GM18870 (cell line): ENCODE data around the gene KCTD2.
"Not testable (repeated sequence)": the region's sequence is repeated elsewhere in the genome, so short reads cannot be mapped to it uniquely, and the experiment has no call there.

Source experiments
- ATAC-seq: cut with Tn5 transposase; IDR thresholded peaks from one replicate; pipeline ENCODE4 v1.9.1; 2021; ENCODE audit warnings: moderate library complexity; ENCODE audit not compliant: unreplicated experiment

Gene KCTD2

DNA sequence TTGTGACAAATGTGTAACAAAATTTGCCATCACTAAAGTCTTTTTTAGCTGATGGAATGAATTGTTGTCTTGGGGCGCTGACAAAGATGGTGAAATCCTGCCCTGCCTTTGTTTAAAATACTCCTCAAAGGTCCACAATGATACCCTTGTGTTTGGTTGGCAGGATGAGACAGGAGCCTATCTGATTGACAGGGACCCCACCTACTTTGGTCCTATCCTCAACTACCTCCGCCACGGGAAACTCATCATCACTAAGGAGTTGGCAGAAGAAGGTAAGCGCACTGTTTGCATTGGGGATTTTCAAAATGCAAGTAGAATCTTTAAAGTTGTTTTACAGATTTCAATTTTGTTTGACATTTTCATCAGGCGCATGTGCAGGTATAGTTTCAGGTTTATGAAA lies 2.0 kb downstream of the KCTD2 start:
- no peak for ATAC-seq

DNA sequence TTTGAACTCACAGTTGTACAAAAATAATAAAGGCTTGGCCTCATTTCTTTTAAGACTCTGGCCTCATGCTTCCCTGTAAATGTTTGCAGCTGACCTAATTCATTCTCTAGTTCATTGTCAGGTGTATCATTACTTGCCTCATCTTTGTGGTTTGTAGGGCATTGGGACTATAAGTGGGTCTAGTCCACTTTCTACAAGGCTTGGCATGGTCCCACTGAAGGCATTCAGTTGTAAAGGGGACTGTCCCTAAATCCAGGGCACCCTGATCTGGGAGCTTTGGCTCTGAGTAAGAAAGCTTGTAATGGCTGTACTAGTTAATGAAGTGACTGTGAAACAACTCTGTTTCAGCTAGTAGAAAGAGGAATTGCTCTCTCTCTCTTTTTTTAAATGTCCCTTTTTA lies 2.7 kb downstream of the KCTD2 start:
- ATAC-seq: no peak

DNA sequence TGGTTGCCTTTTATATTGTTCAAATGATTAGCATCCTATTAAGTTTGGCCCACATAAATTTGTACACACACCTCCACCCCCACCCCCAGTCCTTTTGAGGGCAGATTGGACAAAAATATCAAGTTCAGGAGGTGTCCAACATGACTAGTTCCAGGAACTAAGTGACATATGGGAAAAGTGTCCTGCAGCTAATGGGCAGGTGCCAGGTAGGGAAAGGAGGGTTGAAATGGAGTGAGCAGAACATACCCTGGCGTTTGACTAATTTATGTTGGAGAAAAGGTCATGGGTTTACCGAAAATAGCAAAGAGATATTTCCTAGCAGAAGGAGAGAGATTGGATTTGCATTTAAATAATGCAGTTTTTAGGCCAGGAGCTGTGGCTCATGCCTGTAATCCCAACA lies 4.9 kb downstream of the KCTD2 start:
- ATAC-seq: no peak

DNA sequence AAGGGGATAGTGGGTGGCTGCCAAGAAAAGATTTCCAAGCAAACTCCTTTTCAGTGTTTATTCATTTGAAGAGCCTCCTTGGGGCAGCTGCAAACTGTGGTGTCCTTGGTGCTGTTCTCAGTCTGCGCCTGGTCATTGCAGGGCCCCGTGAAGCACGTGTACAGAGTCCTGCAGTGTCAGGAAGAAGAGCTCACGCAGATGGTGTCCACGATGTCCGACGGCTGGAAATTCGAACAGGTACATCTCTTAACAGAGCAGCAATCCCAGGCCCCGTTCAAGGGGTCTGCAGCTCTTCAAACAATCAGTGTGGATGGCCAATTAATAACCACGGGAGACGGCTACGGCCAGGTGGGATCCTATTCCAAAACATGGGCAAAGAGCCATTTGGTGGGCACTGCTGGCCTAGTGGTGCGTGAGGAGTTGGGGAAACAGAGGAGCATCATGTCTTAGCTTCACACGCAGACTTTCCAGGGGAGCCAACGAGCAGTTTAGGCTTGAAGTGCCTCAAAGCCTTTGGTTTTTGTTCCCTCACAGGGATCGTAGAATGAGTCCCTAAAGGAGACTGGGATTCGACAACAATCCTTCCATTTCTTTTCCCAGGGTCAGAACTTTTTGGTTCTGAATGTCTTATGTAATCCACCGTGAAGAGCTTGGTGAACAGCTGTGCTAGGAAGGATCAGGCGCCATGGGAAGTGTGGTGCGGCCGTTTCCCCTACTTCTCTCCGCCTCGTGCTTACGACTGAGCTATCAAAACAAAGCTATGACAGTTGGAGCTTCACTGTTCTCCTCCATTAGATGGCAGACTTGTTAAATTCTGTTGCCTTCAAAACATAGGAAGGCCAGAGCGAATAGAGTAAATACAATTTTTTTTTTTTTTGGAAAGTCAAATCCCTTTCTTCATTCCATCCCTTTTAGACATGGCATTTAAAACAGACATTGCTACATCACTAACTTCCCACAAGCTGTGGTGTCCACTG lies 12.6 kb downstream of the KCTD2 start:
- ATAC-seq: no peak

DNA sequence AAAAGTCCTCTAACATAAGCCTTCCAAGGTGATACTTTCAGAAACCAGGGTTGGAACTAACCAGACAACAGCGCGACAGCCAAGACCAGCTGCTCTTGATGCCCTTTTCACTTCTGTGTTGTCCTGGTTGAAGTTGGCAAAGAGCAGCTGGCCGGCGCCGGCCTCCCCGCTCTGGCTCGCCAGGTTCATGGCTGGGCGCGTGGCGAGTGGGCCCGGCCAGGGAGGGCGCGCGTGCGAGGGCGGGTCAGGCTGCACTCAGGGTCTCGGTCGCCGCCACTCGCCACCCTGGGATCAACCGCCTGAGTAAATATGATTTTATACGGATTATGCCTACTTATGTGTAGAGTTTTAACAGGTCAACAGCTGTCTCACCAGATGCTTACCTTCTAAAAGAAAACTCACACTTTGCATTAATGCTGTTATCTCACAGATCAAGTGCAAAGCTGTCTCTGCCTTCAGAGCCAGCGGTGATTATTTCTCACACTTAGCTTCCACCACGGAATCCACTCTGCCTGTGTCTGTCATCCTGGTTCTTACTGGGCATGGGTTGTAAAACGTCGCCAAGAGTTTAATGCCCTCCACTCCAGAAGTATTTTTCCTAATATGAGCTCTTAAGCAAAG lies 13.5 kb downstream of the KCTD2 start:
- no peak for ATAC-seq

DNA sequence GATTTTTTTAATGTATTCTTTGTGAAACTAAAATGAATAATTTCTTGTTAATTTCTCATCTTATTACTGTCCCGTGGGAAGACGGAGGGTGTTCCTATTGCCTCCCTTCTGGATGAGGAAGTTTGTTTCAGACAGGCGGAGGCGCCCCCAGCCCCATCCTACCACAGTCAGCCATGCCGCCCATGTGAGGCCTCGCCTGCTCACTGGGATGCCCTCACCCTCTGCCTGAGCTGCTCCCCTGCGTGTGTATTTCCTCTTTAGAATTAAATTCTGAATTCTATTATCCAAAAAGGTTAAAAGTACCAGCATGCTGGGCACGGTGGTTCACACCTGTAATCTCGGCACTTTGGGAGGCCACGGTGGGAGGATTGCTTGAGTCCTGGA lies 14.0 kb downstream of the KCTD2 start:
- no peak for ATAC-seq

DNA sequence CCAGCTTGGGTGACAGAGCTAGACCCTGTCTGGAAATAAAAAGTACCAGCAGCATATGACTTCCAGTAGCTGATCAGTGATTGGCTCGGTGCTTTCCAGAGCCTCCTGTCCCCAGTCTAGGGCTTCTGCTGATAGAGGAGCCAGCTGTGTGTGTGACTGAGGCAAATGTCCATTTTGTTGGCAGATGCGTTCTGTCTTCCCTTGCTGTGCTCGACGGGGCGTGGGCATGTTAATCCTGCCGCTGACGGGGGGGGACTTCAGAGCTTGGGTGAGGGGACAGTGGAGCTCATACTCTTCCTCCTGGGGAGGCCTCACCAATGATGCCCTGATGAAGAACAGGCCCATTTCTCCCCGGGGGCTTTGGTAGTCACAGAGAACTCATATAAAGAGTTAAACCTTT lies 14.6 kb downstream of the KCTD2 start:
- no peak for ATAC-seq

DNA sequence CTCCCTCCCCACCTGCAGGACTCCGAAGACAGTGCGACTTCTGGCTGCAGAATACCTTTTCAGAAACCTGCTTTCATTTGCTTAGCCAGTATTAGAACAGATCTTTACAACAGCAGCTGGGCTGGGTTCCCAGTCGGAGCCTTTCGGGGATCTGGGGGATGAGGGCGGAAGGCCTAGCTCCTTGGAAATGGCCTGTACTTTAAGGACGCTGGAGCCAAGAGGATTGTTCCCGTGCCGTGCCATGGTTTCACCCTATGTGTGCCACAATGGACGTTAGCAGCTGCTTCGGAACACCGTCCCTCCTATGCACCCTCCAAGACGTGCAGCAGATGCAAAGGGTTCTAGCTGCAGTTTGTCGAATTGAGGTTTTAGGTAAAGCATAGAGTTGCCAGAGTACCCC lies 16.2 kb downstream of the KCTD2 start:
- no peak for ATAC-seq

DNA sequence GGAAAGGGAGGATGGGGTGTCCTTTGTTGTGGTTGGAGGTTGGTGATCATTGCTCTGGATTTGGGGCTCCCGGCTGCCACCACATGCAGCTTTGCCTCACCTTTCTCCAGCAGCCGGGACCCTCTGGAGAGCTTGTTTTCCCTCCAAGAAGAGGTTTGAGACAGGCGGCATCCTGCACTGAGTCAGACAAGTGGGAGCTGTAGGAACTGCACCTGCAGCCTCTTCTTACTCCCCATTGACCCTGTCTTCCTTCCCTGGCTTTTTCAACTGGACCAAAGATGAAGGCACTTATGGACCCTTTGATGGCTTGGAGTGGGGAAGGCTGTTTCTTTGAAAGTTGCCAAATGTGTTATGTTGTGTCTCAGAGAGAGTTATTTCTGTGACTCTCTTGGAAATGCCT lies 16.6 kb downstream of the KCTD2 start:
- no peak for ATAC-seq

DNA sequence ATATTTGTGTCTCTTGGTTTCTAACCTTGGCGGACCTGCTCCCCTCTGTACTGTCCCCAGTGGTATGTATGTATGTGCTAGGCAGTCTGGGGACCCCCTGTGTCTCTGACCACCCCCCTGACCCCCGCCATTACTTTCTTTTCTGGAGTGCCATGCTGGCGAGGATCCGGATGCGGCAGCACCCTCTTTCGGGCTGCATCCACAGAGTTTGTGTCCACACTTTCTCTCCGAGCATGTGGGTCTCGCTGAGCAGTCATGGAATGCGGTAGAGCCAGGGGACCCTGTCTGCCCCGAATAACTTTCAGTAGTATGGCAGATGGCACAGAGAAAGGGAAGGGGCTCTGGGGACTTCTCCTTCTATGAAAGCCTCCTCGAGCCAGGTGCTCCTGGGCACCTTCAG lies 17.0 kb downstream of the KCTD2 start:
- ATAC-seq: no peak

DNA sequence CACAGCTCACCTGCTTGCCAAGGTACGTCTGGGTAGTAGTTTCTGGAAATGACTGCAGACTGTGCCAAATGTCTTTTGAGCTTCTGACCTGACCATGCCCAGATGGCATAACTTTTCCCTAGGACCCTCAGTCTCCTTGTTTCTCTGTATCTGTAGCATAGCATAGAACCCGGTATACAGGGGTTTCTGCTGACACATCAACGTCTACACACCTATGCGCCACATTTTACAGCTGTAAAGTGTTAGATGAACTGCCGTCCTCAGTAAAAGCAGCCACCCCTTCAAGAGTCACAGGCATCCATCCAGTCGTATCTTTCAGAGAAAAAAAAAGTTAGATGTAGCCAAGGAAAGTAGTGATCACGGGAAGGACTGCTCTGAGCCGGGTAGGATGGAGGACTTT lies 17.4 kb downstream of the KCTD2 start:
- no peak for ATAC-seq

DNA sequence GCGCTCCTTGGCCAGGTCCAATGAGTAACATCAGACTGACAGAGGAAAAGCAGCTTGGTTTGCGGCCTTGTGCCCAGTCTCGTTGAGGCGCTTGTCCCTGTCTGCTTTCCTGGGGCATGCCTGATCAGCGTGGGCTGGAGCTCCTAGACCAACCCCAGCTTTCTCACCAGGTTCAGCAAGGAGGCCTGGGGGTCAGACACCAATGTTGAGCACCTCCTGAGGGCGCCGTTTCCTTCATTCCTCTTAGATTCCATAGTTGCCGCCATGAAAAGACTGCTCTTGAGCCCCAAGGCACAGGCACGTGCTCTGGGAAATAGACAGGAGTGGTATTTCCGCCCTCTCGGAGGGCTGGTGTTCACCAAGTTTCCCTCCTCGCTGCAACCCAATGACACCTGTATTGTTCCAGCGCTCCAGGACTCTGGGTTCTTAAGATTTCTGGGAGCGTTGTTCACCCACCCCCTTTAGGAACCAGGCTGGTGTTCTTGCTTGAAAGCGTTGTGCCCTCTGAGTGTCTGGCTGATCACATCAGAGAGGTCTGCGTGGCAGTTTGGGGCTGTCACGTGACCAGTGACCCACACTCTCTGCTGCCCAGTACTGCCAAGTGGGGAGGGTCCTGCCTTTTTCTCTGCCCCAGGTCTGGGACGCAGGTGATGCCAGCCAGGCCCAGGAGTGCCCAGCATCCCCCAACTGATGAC lies 18.0 kb downstream of the KCTD2 start:
- no peak for ATAC-seq

DNA sequence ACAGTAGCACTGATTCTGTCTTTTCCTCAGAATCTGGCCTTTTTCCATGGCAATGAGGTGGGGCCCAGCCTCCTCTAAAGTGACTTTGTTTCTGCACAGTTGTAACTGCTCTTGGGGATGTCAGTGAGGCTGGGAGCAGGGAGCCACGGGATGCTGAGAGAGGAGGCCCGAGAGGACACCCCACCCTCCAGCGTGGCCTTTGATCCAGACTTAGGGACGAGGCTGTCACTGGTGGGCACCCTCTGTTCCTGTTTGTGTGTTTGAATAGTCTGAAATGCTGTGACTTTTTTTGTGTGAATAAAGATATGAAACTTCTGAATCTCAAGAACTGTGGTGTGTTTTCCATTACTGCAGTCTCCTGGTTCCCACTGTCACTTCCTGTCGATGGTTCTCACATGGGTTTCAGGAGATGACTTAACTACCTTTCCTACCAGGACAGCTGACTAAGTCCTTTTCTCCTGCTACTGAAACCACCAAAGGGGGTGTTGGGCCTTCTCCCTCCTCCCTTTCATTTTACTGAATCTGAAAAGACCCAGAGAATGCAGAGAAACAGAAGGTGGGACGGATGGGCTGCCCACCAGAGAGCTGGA lies 18.6 kb downstream of the KCTD2 start:
- ATAC-seq: no peak

DNA sequence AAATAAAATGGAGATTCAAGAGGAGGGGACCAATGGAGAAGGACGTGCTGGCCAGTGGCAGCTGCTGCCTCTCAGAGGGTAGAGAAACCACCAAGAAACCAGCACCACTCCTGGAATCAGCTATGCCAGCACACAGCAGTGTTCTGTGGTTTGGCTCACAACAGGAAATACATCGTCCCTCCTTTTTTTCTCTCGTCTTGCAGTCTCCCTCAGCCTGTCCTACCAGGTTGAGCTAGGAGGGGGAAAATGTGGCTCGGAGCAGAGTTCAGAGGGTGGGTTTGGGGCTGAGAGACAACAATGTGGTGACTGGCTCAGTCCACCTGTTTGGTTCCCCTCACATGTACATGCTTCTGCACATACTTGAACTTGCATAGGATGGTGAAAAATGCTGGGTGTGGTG lies 20.8 kb downstream of the KCTD2 start:
- no peak for ATAC-seq

DNA sequence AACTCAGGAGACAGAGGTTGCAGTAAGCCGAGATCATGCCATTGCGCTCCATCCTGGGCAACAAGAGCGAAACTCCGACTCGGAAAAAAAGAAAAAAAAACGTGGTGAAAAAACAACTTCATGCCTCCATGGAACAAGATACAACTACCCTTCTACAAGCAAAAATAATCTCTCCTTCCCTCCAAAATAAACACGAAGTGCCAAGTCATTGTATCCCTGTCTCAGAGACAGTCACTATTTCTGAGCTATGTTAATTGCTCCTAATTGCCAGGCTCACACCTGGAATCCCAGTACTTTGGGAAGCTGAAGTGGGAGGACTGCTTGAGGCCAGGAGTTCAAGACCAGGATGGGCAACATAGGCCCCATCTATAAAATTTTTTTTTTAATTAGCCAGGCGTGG lies 21.7 kb downstream of the KCTD2 start:
- no peak for ATAC-seq

DNA sequence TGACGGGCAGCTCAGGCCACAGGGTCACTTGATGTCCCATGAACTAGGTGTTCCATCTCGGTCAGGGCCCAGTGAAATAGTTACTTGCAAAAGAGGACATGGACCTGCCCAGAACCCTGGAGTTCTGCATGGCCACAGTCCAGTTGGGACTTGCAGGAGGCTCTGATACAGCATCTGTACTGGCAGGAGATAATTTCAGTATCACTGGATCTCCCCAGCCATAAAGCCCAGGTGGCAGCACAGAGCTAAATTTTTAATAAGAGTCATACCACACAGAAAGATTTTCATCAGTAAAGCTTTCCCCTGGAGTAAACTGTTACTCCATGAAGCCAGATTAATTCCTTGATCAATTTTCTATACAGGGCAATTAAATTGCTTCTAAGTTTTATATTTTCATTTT lies 22.8 kb downstream of the KCTD2 start:
- no peak for ATAC-seq

DNA sequence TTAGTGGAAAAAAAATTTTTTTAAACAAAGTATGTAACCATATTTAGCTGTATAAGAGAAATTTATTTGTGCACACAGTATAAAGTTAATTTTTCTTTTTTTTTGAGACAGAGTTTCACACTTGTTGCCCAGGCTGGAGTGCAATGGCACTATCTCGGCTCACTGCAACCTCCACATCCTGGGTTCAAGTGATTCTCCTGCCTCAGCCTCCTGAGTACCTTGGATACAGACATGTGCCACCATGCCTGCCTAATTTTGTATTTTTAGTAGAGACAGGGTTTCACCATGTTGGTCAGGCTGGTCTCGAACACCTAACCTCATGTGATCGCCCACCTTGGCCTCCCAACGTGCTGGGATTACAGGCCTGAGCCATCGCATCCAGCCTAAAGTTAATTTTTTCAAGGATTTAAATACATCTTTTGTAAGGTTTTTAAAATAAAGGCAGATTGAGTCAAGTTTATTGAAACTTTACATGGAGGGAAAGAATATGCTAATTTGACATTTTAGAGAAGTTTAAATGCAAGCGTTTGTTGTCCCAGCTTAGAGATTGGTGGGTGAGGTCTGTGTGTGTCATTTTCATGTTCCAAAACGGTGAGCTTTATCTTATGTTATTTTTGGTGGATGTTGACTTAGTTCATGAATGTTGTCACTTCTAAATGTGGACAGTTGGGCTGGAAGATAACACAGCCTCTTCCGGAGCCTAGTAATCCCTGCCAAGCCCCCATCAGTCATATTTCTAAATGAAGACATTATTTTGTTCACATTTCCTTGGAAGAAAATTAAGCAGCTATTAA lies 24.6 kb downstream of the KCTD2 start:
- not testable (repeated sequence) for ATAC-seq

DNA sequence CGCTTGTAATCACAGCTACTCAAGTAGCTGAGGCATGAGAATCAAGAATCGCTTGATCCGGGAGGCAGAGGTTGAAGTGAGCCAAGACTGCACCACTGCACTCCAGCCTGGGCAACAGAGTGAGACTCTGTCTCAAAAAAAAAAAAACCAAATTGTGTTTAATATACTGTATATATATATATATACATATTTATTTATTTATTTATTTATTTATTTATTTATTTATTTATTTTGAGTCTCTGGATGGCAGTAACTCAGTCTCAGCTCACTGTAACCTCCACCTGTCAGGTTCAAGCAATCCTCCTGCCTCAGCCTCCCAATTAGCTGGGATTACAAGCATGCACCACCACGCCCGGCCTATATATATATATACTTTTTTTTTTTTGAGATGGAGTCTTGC lies 25.9 kb downstream of the KCTD2 start:
- not testable (repeated sequence) for ATAC-seq

DNA sequence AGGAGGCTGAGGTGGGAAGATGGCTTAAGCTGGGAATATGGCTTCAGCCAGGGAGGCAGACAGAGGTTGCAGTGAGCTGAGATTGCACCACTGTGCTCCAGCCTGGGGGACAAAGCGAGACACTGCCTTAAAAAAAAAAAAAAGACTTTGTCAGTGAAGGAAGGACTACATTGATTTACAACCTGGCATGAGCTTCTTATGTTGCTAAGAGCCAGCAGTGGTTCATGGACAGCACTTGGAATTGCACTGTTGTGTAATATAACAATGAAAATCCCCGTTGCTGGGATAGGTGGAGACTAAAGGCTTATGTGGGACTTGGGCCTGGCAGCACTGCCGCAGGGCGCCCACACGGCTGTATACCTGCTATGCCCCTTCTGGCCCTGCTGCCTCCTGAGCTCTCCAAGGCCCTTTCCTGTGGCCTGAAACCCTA lies 26.6 kb downstream of the KCTD2 start:
- ATAC-seq: no peak

DNA sequence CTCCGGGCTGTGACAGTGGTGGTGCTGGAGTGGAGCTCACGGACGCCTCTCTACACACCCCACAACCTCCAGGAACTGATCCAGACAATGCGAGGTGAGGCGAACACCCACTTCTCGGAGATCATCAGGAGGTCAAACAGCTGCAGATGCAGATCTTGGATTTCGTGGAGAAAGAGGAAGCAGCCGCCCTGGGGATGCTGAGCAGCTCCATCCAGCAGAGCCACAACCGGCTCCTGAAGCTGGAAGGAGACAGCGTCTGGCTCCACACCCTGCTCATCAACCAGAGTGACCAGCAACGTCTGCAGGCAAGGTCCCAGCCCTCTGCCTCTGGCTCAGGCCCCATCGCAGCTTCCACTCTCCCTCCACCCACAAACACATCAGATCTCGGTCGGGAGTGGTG lies 27.5 kb downstream of the KCTD2 start:
- ATAC-seq: no peak
